ENCODE data around the gene GPR27.
A peak's percentile ranks its signal among the peaks of the same experiment; 100 is the strongest.

The GPR27 gene

GRCh38 chr3:71728632-71729342 is 24.9 kb upstream of the GPR27 start:
- H4K20me1 ChIP-seq: peaks cover 12% of the 10 kb centered on the region
- no peak overlapping the region for H3K27ac ChIP-seq
- no peak overlapping the region for H3K9ac ChIP-seq
- no peaks in the 10 kb centered on the region for H3K36me3 ChIP-seq
- H3K4me1 ChIP-seq: peaks cover 37% of the 10 kb centered on the region
- H3K4me3 ChIP-seq: no peak overlapping the region
- no peaks in the 10 kb centered on the region; the same call in 1 of the 2 replicates for H3K9me3 ChIP-seq
- peak overlapping the region; percentile 72 for H3K4me2 ChIP-seq
- TF ChIP-seq Cebpa-rat (IDR thresholded peaks at IDR 0.05): no peak
- H3K27me3 ChIP-seq: peaks cover 34% of the 10 kb centered on the region

- no peaks in the 10 kb centered on the region for H4K20me1 ChIP-seq
- H3K4me1 ChIP-seq: peaks cover 28% of the 10 kb centered on the region
- no peaks in the 10 kb centered on the region for H3K36me3 ChIP-seq
- no peak overlapping the region for H3K9ac ChIP-seq
- no peak for TF ChIP-seq Cebpa-rat (IDR thresholded peaks at IDR 0.05)
- H3K4me2 ChIP-seq: no peak overlapping the region
- no peak overlapping the region for H3K27ac ChIP-seq
- no peaks in the 10 kb centered on the region for H3K27me3 ChIP-seq
- H3K9me3 ChIP-seq: no peaks in the 10 kb centered on the region; the same call in 1 of the 2 replicates
- H3K4me3 ChIP-seq: no peak overlapping the region
Observed at GRCh38 chr3:71732637-71733036, 21.0 kb upstream of the GPR27 start.

GRCh38 chr3:71733319-71733718 is 20.3 kb upstream of the GPR27 start:
- Histone ChIP-seq H3K27me3 (no peaks in the 10 kb centered on the region), H3K4me3 (no peak overlapping the region), H3K9ac (no peak overlapping the region), H3K4me2 (no peak overlapping the region), H4K20me1 (no peaks in the 10 kb centered on the region), H3K36me3 (no peaks in the 10 kb centered on the region), H3K4me1 (peaks cover 28% of the 10 kb centered on the region), H3K9me3 (no peaks in the 10 kb centered on the region; the same call in 1 of the 2 replicates), H3K27ac (no peak overlapping the region)
- no peak for TF ChIP-seq Cebpa-rat (IDR thresholded peaks at IDR 0.05)

- H4K20me1 ChIP-seq: no peaks in the 10 kb centered on the region
- no peak overlapping the region for H3K4me2 ChIP-seq
- H3K9me3 ChIP-seq: no peaks in the 10 kb centered on the region; the same call in 1 of the 2 replicates
- no peaks in the 10 kb centered on the region for H3K36me3 ChIP-seq
- peaks cover 13% of the 10 kb centered on the region for H3K4me1 ChIP-seq
- no peak overlapping the region for H3K27ac ChIP-seq
- H3K4me3 ChIP-seq: no peak overlapping the region
- TF ChIP-seq Cebpa-rat (IDR thresholded peaks at IDR 0.05): no peak
- H3K27me3 ChIP-seq: no peaks in the 10 kb centered on the region
- H3K9ac ChIP-seq: no peak overlapping the region
Observed at GRCh38 chr3:71734881-71735280, 18.8 kb upstream of the GPR27 start.

GRCh38 chr3:71742621-71743020 is 11.0 kb upstream of the GPR27 start:
- Histone ChIP-seq H3K27ac (no peak overlapping the region), H3K9ac (no peak overlapping the region), H3K4me1 (no peaks in the 10 kb centered on the region), H3K4me2 (no peak overlapping the region), H3K36me3 (no peaks in the 10 kb centered on the region), H3K27me3 (no peaks in the 10 kb centered on the region), H3K9me3 (peaks cover 37% of the 10 kb centered on the region), H3K4me3 (no peak overlapping the region), H4K20me1 (no peaks in the 10 kb centered on the region)
- TF ChIP-seq Cebpa-rat (IDR thresholded peaks at IDR 0.05): no peak

- peaks cover 37% of the 10 kb centered on the region for H3K9me3 ChIP-seq
- H3K4me3 ChIP-seq: no peak overlapping the region
- TF ChIP-seq Cebpa-rat (IDR thresholded peaks at IDR 0.05): no peak
- no peaks in the 10 kb centered on the region for H3K4me1 ChIP-seq
- H3K4me2 ChIP-seq: no peak overlapping the region
- no peaks in the 10 kb centered on the region for H4K20me1 ChIP-seq
- no peak overlapping the region for H3K27ac ChIP-seq
- no peaks in the 10 kb centered on the region for H3K27me3 ChIP-seq
- H3K9ac ChIP-seq: no peak overlapping the region
- H3K36me3 ChIP-seq: no peaks in the 10 kb centered on the region
Observed at GRCh38 chr3:71744738-71745137, 8.9 kb upstream of the GPR27 start.

- peaks cover 31% of the 10 kb centered on the region for H3K9me3 ChIP-seq
- no peak overlapping the region for H3K4me2 ChIP-seq
- H3K4me1 ChIP-seq: peaks cover 7% of the 10 kb centered on the region; the same call in 1 of the 2 replicates
- no peak overlapping the region for H3K9ac ChIP-seq
- no peak for TF ChIP-seq Cebpa-rat (IDR thresholded peaks at IDR 0.05)
- no peak overlapping the region for H3K27ac ChIP-seq
- no peaks in the 10 kb centered on the region for H3K36me3 ChIP-seq
- H3K4me3 ChIP-seq: no peak overlapping the region
- peaks cover 53% of the 10 kb centered on the region for H3K27me3 ChIP-seq
- no peaks in the 10 kb centered on the region for H4K20me1 ChIP-seq
Observed at GRCh38 chr3:71751602-71752001, 2.1 kb upstream of the GPR27 start.

- Histone ChIP-seq H3K27ac (no peak overlapping the region), H3K4me3 (peak overlapping the region; percentile 62), H3K36me3 (no peaks in the 10 kb centered on the region), H3K9ac (no peak overlapping the region), H3K27me3 (peaks cover 61% of the 10 kb centered on the region), H3K4me1 (peaks cover 7% of the 10 kb centered on the region; the same call in 1 of the 2 replicates), H4K20me1 (no peaks in the 10 kb centered on the region), H3K4me2 (peak overlapping the region; percentile 62), H3K9me3 (peaks cover 31% of the 10 kb centered on the region)
- TF ChIP-seq Cebpa-rat (IDR thresholded peaks at IDR 0.05): no peak
Observed at GRCh38 chr3:71752831-71753700, 589 bp upstream of the GPR27 start.

GRCh38 chr3:71754610-71755253 is 1.1 kb downstream of the GPR27 start:
- Histone ChIP-seq H4K20me1 (no peaks in the 10 kb centered on the region), H3K9ac (no peak overlapping the region), H3K27ac (no peak overlapping the region), H3K36me3 (no peaks in the 10 kb centered on the region), H3K4me1 (peaks cover 7% of the 10 kb centered on the region; the same call in 1 of the 2 replicates), H3K27me3 (peaks cover 61% of the 10 kb centered on the region), H3K4me3 (peak overlapping the region; percentile 62), H3K9me3 (peaks cover 31% of the 10 kb centered on the region), H3K4me2 (no peak overlapping the region; the same call in 1 of the 2 replicates)
- no peak for TF ChIP-seq Cebpa-rat (IDR thresholded peaks at IDR 0.05)

Data from BLaER1 (cell line).